Spleen (tissue), 11 donors: ENCODE measurements around the gene TMEM273. TPM values are rescaled to one million over a fixed set of nuclear protein-coding genes. Genes with fewer than 3 reads are reported as not detected.

Experiments used
- DNase-seq: peaks from one replicate; pipeline ENCODE4 v3.0.0-alpha.2; 2020
- H3K27ac ChIP-seq, 8 donors: fragments of 200-600 bp; sonication (generic) in 7 of 8; 1 replicate in 4 of 8; 2 replicates in 4 of 8; pipeline versions ENCODE4 v1.5.0 to v1.8.0; 2016 to 2021; ENCODE audit warnings: inconsistent platforms in 4 of 8, mild to moderate bottlenecking in 4 of 8, moderate library complexity in 1 of 8
- H3K27me3 ChIP-seq, 7 donors: fragments of 200-600 bp; sonication (generic) in 6 of 7; replicated peaks in 1 of 7; 1 replicate in 4 of 7; 2 replicates in 3 of 7; pipeline versions ENCODE4 v1.5.0 to v1.8.0; 2016 to 2021; ENCODE audit warnings: inconsistent platforms in 3 of 7, mild to moderate bottlenecking in 1 of 7
- H3K36me3 ChIP-seq, 6 donors: fragments of 200-600 bp; sonication (generic) in 5 of 6; 1 replicate in 4 of 6; 2 replicates in 2 of 6; pipeline versions ENCODE4 v1.5.0 to v1.8.0; 2016 to 2021; ENCODE audit warnings: inconsistent platforms in 2 of 6
- H3K4me1 ChIP-seq, 6 donors: fragments of 200-600 bp; sonication (generic) in 5 of 6; 1 replicate in 3 of 6; 2 replicates in 3 of 6; pipeline versions ENCODE4 v1.5.0 to v1.8.0; 2016 to 2021; ENCODE audit warnings: inconsistent platforms in 3 of 6
- H3K4me3 ChIP-seq, 8 donors: fragments of 200-600 bp; sonication (generic) in 7 of 8; 1 replicate in 4 of 8; 2 replicates in 4 of 8; pipeline versions ENCODE4 v1.5.0 to v1.8.0; 2016 to 2021; ENCODE audit warnings: inconsistent platforms in 4 of 8, mild to moderate bottlenecking in 4 of 8, moderate library complexity in 2 of 8
- H3K9me3 ChIP-seq, 8 donors: fragments of 200-600 bp; sonication (generic) in 7 of 8; 1 replicate in 4 of 8; 2 replicates in 4 of 8; pipeline versions ENCODE4 v1.5.0 to v1.8.0; 2016 to 2021; ENCODE audit warnings: inconsistent platforms in 4 of 8
- CTCF ChIP-seq, 11 experiments: fragments of 200-600 bp in 7 of 11; fragments of 450-650 bp in 4 of 11; sonication (generic) in 4 of 11; IDR thresholded peaks in 8 of 11; conservative IDR thresholded peaks in 3 of 11; 1 replicate in 7 of 11; 2 replicates in 4 of 11; pipeline versions ENCODE4 v1.4.0 to v1.8.0; 2016 to 2021; ENCODE audit warnings: antibody characterized with exemption in 11 of 11, inconsistent platforms in 4 of 11, mild to moderate bottlenecking in 1 of 11
- POLR2A ChIP-seq, 3 donors: fragments of 450-650 bp; IDR thresholded peaks; one replicate each; pipeline ENCODE4 v1.5.1; 2017; ENCODE audit warnings: antibody characterized with exemption in 3 of 3, mild to moderate bottlenecking in 1 of 3
- POLR2AphosphoS5 ChIP-seq, 3 donors: sonication (generic); formaldehyde crosslinking; IDR thresholded peaks; one replicate each; pipeline ENCODE4 v1.5.1; 2017; ENCODE audit warnings: antibody characterized with exemption in 3 of 3
- WGBS, 5 donors: extraction: QIAGEN DNeasy Blood & Tissue Kit in 3 of 5; methylation state at CpG; one replicate each; pipeline versions ENCODE4 v1.1.5 to v1.1.7; 2013 to 2018; 5-methylcytosine and 5-hydroxymethylcytosine counted together
- intact Hi-C: fragments of 100-400 bp; cut with DNase I; formaldehyde crosslinking; loops from one replicate; pipeline ENCODE4 v1.15.0; 2023; ENCODE audit warnings: low total_unique reads
- polyA plus RNA-seq, 3 donors: library from polyadenylated mRNA; stranded (reverse); fragments of 200-250 nt; gene quantifications; one replicate each; pipeline ENCODE4 v1.2.1, GENCODE V29; 2013
- total RNA-seq, 7 donors: library from RNA; depleted of rRNA in 3 of 7; stranded (reverse); fragments of >200 nt in 3 of 7; fragmentation: NEBNext Ultra II Directional in 4 of 7; extraction: Animal tissue kit (Norgen Biotek cat#: 25700) in 4 of 7; gene quantifications; one replicate each; pipeline versions ENCODE4 v1.1.0 to v1.2.1, GENCODE V29; 2016 to 2021
- donor health status: healthy with polysubstance abuse.
- donor health status: DM: no; HTN: no; CAD: no; lungs with moderate emphysema.
- donor health status: DM: no; HTN: no; CAD: no.
- donor health status: Bipolar disorder and iron deficiency.
- donor health status: healthy.
- donor health status: DM: no; HTN: no; CAD: no.
- donor health status: DM: yes; HTN: yes; CAD: no.

TMEM273 gene
- total and polyA plus RNA-seq, 10 donors: 25.6 to 64.5 (median 33.4) TPM

- DNase-seq: no peak
- 92 to 96% (median 93%) methylated on average over 11 of the region's 11 CpGs for WGBS, 5 donors
- no peak overlapping the region for H3K4me3 ChIP-seq
- H3K27me3 ChIP-seq: no peaks in the 10 kb centered on the region
- no peaks in the 10 kb centered on the region for H3K9me3 ChIP-seq
- H3K36me3 ChIP-seq: peaks cover 0 to 1% (median 0%) of the 10 kb centered on the region in 6 donors
- intact Hi-C loops: no loop called here
- no peak overlapping the region for H3K27ac ChIP-seq
- peaks cover 13 to 72% (median 44%) of the 10 kb centered on the region in 6 donors for H3K4me1 ChIP-seq
- no peak for TF ChIP-seq CTCF (IDR thresholded peaks at IDR 0.05 in 8 of 11, conservative IDR thresholded peaks at IDR 0.05 in 3 of 11)
- no peak for TF ChIP-seq POLR2AphosphoS5 (IDR thresholded peaks at IDR 0.05)
- no peak for TF ChIP-seq POLR2A (IDR thresholded peaks at IDR 0.05)
Measured at GRCh38 chr10:49173201-49173772, 14.9 kb downstream of the TMEM273 start.

GRCh38 chr10:49172777-49173132 lies 15.4 kb downstream of the TMEM273 start:
- WGBS, 5 donors: 84 to 100% (median 91%) methylated on average over 2 to 3 of the region's 3 CpGs
- Histone ChIP-seq H3K4me1 (peaks cover 13 to 66% (median 42%) of the 10 kb centered on the region in 6 donors), H3K9me3 (no peaks in the 10 kb centered on the region), H3K27me3 (no peaks in the 10 kb centered on the region), H3K27ac (peak overlapping the region in 1 of 8 donors; percentile 17), H3K36me3 (peaks cover 0 to 7% (median 0%) of the 10 kb centered on the region in 6 donors), H3K4me3 (no peak overlapping the region)
- DNase-seq: no peak
- intact Hi-C loops: no loop called here
- no peak for TF ChIP-seq CTCF (IDR thresholded peaks at IDR 0.05 in 8 of 11, conservative IDR thresholded peaks at IDR 0.05 in 3 of 11)
- TF ChIP-seq POLR2A (IDR thresholded peaks at IDR 0.05): no peak
- TF ChIP-seq POLR2AphosphoS5 (IDR thresholded peaks at IDR 0.05): no peak

GRCh38 chr10:49172061-49172776 lies 16.0 kb downstream of the TMEM273 start:
- no peak for DNase-seq
- intact Hi-C loops: no loop called here
- Histone ChIP-seq H3K9me3 (no peaks in the 10 kb centered on the region), H3K4me1 (peaks cover 8 to 61% (median 37%) of the 10 kb centered on the region in 6 donors), H3K27ac (peak overlapping the region in 1 of 8 donors; percentile 17), H3K36me3 (peaks cover 0 to 12% (median 0%) of the 10 kb centered on the region in 6 donors), H3K4me3 (no peak overlapping the region), H3K27me3 (no peaks in the 10 kb centered on the region)
- TF ChIP-seq POLR2A (IDR thresholded peaks at IDR 0.05): no peak
- peak in 1 of 3 donors; percentile 25 for TF ChIP-seq POLR2AphosphoS5 (IDR thresholded peaks at IDR 0.05)
- 59 to 85% (median 79%) methylated on average over 3 to 4 of the region's 4 CpGs for WGBS, 5 donors

- Histone ChIP-seq H3K36me3 (peaks cover 0 to 19% (median 0%) of the 10 kb centered on the region in 6 donors), H3K4me3 (no peak overlapping the region), H3K27me3 (no peaks in the 10 kb centered on the region), H3K27ac (no peak overlapping the region), H3K4me1 (peaks cover 1 to 54% (median 30%) of the 10 kb centered on the region in 6 donors), H3K9me3 (no peaks in the 10 kb centered on the region)
- intact Hi-C loops: no loop called here
- DNase-seq: no peak
- no peak for TF ChIP-seq CTCF (IDR thresholded peaks at IDR 0.05 in 8 of 11, conservative IDR thresholded peaks at IDR 0.05 in 3 of 11)
- TF ChIP-seq POLR2A (IDR thresholded peaks at IDR 0.05): no peak
- TF ChIP-seq POLR2AphosphoS5 (IDR thresholded peaks at IDR 0.05): no peak
- WGBS, 5 donors: 66 to 87% (median 77%) methylated on average over 6 to 7 of the region's 7 CpGs
Measured at GRCh38 chr10:49171326-49172060, 16.7 kb downstream of the TMEM273 start.
